GM12872 (cell line): ENCODE data around the gene CDC16.

Experiments
- TF ChIP-seq, protein P1 (sequence below): IDR thresholded peaks from 3 replicates; pipeline ENCODE4 v1.5.1; 2011; ENCODE audit warnings: low read depth, mild to moderate bottlenecking, low read length, moderate library complexity; ENCODE audit not compliant: insufficient read depth

CDC16 gene

DNA sequence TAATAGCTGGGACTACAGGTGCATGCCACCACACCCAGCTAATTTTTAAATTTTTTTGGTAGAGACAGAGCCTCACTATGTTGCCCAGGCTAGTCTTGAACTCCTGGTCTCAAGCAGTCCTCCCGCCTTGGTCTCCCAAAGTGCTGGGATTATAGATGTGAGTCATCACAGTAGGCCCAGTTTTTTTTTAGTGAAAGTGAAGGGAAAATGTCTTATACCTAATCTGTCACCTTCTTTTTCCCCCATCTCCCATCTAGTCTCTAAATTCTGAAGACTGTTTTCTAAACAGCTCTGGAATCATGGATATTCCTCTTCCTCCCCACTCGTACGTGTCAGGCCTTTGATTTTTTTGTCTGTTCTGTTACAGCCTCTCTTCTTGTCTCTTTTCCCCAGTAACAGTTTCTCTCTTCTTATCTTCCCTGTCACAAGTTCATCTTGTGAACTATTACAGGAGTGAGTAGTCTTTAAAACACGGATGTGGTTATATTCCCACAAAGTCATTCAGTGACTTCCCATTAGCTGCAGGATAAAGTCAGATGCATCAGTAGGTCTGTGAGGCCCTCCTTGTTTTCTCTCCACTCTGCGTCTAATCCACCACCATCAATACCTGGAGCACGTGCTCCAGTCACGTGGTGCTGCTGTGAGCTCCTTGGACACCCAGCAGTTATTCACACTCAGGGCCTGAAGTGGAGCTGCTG lies 2.9 kb downstream of the CDC16 start:
- TF ChIP-seq, protein P1, sequence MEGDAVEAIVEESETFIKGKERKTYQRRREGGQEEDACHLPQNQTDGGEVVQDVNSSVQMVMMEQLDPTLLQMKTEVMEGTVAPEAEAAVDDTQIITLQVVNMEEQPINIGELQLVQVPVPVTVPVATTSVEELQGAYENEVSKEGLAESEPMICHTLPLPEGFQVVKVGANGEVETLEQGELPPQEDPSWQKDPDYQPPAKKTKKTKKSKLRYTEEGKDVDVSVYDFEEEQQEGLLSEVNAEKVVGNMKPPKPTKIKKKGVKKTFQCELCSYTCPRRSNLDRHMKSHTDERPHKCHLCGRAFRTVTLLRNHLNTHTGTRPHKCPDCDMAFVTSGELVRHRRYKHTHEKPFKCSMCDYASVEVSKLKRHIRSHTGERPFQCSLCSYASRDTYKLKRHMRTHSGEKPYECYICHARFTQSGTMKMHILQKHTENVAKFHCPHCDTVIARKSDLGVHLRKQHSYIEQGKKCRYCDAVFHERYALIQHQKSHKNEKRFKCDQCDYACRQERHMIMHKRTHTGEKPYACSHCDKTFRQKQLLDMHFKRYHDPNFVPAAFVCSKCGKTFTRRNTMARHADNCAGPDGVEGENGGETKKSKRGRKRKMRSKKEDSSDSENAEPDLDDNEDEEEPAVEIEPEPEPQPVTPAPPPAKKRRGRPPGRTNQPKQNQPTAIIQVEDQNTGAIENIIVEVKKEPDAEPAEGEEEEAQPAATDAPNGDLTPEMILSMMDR = no peak

DNA sequence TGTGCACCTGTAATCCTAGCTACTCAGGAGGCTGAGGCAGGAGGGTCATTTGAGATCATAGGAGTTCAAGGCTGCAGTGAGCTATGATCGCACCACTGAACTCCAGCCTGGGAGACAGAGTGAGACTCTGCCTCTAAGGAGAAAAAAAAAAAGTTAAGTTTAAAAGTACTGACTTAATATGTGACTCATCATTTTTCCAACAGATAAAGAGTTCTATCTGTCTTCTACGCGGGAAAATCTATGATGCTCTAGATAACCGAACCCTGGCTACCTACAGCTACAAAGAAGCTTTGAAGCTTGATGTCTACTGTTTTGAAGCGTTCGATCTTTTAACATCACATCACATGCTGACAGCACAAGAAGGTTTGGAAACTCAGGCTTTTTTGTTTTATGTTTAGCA lies 7.2 kb downstream of the CDC16 start:
- TF ChIP-seq, protein P1 = no peak

DNA sequence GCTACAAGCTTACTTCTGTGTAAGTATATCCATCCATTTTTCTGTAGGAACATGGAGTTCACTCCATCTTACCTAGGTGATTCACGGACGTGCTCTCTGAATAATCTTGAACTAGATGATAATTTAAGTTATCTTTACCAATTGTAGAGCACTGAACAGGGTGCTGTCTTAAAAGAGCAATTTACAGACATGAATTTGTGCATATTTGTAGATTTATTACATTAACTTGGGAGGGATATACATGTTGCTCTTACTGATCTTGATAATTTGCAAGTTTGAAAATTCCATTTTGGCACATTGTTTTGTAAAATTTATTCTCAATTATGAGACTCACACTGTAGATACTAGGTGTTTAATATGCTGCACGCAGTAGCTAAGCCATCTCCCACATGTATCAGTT lies 9.3 kb downstream of the CDC16 start:
- TF ChIP-seq, protein P1 = no peak

DNA sequence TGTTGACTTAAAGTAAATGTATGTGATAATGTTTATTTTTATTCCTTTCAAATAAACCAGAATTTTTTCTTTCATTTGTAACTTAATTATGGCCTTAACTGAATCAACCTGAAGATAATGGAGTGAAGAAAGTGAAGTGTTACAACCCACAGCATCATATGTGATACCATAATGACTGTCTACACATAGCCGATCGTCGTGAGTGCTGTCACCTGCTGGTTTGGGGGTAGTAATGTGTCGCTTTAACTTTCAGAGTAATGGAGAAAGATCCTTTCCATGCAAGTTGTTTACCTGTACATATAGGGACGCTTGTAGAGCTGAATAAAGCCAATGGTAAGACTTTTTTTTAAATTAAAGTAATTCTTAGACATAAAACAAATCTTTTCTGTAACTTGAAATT lies 9.9 kb downstream of the CDC16 start:
- TF ChIP-seq, protein P1 = no peak

DNA sequence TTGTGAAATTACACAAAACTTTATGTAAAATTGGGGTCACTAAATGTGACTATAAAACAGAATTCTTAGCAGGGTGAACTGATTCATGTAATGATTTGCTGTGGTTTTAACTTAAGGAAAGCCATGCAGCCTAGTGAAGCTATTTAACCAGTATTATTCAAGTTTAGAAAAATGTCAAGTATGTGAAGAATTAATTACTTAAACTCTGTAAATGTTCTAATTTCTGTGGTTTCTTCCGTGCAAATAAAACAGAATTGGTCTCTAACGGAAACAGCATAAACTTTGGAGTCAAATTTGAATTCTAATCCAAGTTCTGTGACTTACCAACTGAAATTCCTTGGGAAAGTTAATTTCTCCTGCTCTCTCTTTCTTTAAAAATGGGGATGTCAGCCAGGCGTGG lies 13.3 kb downstream of the CDC16 start:
- TF ChIP-seq, protein P1 = no peak

DNA sequence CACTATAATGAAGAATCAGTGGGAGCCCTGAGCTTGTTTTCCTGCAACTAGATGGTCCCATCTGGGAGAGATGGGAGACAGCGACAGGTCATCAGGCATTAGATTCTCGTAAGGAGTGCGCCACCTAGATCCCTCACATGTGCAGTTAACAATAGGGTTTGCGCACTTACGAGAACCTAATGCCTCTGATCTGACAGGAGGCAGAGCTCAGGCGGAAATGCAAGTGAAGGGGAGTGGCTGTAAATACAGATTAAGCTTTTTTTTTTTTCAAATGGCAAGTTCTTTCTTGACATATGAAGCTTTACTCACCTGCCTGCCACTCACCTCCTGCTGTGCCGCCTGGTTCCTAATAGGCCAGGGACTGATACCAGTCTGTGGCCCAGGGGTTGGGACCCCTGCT lies 14.4 kb downstream of the CDC16 start:
- TF ChIP-seq, protein P1 = no peak

DNA sequence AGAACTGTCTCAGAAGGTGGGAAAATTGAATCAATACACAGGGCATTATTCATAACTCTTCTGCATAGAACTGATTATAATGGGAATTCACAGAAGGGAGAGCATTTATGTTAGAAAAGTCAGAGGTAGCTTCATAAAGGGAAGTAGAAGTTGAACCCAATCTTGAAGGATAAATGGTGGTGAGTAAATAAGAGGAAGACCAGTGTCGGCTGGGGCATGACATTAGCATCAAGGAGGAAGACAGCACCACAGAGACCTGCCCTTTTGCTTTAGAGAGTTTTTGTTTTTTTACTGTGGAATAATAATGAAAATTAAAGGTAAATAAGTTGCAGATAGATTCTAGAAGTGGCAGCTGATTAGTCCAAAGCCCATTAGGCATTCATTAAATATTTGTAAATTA lies 21.9 kb downstream of the CDC16 start:
- TF ChIP-seq, protein P1 = no peak
